ENCODE measurements around the gene SPTSSB. TPM values are rescaled to one million over a fixed set of nuclear protein-coding genes. Genes with fewer than 3 reads are reported as not detected.

SPTSSB gene
- total and polyA plus RNA-seq, 2 donors (not counting 1 experiment from before 2014, with no cell fraction given), result not detected

DNA sequence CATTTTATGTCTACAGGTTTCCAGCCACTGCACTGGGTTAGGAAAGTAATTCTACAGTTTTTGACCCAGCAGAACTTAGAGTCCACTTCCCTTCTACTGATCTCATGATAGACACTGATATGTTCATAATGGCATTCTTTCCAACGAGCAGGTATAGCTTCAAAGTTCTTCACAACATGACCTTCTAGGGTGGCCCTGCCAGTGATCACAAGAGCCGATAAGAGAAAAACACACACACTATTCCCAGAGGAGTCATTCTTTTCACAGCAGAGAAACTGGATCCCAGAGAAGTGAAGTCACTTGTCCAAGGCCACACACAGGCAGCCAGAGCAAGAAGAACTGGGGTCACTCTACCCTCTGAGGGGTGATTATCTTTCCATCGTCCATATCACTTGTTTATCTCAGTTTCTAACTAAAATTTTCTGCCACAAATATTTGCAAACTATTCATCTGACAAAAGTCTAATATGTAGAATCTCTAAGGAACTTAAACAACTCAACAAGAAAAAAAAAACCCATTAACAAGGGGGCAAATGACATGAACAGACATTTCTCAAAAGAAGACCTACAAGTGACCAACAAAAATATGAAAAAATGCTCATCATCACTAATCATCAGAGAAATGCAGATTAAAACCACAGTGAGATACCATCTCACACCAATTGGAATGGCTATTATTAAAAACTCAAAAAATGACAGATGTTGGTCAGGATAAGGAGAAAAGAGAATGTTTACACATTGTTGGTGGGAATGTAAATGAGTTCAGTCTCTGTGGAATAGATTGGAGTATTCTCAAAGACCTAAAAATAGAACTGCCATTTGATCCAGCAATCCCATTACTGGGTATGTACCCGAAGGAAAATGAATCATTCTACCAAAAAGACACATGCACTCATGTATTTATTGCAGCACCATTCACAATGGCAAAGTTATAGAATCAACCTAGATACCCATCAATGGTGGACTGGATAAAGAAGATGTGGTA is 31.5 kb downstream of the SPTSSB start:
- Histone ChIP-seq H3K27ac (ENCODE audit: low read length in 2 of 2) (no peak overlapping the region), H3K9me3 (ENCODE audit: control extremely low read depth in 1 of 3, control insufficient read depth in 2 of 3, insufficient read depth in 1 of 3, low read length in 2 of 3) (no peaks in the 10 kb centered on the region), H3K4me2 (replicated peaks; ENCODE audit: low read depth, low read length, poor library complexity, severe bottlenecking) (no peak overlapping the region), H3K9ac (ENCODE audit: low read length) (no peak overlapping the region), H3K36me3 (replicated peaks in 1 of 2; ENCODE audit: control extremely low read depth in 1 of 2, control insufficient read depth in 1 of 2, extremely low read depth in 1 of 2, insufficient read depth in 2 of 2, low read length in 1 of 2) (no peaks in the 10 kb centered on the region), H4K20me1 (ENCODE audit: control insufficient read depth, insufficient read depth, low read length, poor library complexity, severe bottlenecking) (no peaks in the 10 kb centered on the region), H3K79me2 (ENCODE audit: control insufficient read depth, insufficient read depth, low read length) (no peaks in the 10 kb centered on the region), H3K4me1 (ENCODE audit: control insufficient read depth in 2 of 2, insufficient read depth in 2 of 2, low read length in 2 of 2) (no peaks in the 10 kb centered on the region), H3K4me3 (ENCODE audit: control extremely low read depth in 1 of 5, extremely low read depth in 1 of 5, insufficient read depth in 1 of 5, low read depth in 2 of 5, low read length in 4 of 5) (no peak overlapping the region), H3K27me3 (replicated peaks in 1 of 4; ENCODE audit: control extremely low read depth in 1 of 4, control insufficient read depth in 3 of 4, insufficient read depth in 4 of 4, low read length in 3 of 4) (no peaks in the 10 kb centered on the region), H2AFZ (ENCODE audit: insufficient read depth, low read depth, low read length, poor library complexity, severe bottlenecking) (no peak overlapping the region)
- Mint-ChIP-seq H3K4me1 (no peaks in the 10 kb centered on the region), H3K4me3 (no peak overlapping the region), H3K27ac (no peak overlapping the region), H3K9me3 (ENCODE audit: insufficient read depth) (no peaks in the 10 kb centered on the region), H3K27me3 (peaks cover 47% of the 10 kb centered on the region)
- DNase-seq, result no peak
- WGBS (ENCODE audit: insufficient coverage), result 75% methylated on average over 2 of the region's 4 CpGs
- no peak for ATAC-seq (ENCODE audit: low read depth)
- intact Hi-C loops (cut with micrococcal nuclease), result no loop called here
- no peak for TF ChIP-seq EZH2 (IDR thresholded peaks at IDR 0.05; ENCODE audit: borderline replicate concordance, insufficient read depth, low read depth, low read length, poor library complexity, severe bottlenecking)
- TF ChIP-seq, protein P1, sequence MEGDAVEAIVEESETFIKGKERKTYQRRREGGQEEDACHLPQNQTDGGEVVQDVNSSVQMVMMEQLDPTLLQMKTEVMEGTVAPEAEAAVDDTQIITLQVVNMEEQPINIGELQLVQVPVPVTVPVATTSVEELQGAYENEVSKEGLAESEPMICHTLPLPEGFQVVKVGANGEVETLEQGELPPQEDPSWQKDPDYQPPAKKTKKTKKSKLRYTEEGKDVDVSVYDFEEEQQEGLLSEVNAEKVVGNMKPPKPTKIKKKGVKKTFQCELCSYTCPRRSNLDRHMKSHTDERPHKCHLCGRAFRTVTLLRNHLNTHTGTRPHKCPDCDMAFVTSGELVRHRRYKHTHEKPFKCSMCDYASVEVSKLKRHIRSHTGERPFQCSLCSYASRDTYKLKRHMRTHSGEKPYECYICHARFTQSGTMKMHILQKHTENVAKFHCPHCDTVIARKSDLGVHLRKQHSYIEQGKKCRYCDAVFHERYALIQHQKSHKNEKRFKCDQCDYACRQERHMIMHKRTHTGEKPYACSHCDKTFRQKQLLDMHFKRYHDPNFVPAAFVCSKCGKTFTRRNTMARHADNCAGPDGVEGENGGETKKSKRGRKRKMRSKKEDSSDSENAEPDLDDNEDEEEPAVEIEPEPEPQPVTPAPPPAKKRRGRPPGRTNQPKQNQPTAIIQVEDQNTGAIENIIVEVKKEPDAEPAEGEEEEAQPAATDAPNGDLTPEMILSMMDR (IDR thresholded peaks at IDR 0.05), result no peak
- ChIA-PET POLR2A (no interaction called here), CTCF (no interaction called here)

DNA sequence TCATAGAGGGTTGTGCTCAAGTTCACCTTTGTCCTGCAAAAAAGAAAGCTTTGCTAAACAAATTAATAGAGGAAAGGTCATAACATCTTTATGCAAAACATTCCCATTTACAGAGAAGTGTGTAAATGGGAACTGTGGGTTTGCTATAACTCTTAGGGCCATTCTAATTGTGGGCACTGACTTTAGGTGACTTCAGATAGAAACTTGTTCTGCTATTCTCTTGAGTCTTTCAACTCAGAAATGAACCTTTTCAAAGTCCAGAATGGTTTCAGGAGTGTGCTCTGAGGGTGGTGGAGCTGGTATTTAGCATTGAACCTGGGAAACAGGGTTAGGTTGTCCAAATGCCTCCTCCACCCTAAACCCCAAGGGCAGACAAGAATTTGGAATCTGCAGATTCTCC is 34.0 kb downstream of the SPTSSB start:
- no peak overlapping the region for H3K9ac ChIP-seq (ENCODE audit: low read length)
- intact Hi-C loops (cut with micrococcal nuclease), result no loop called here
- no peak overlapping the region for H3K4me3 ChIP-seq (ENCODE audit: control extremely low read depth in 1 of 5, extremely low read depth in 1 of 5, insufficient read depth in 1 of 5, low read depth in 2 of 5, low read length in 4 of 5)
- no peaks in the 10 kb centered on the region for H4K20me1 ChIP-seq (ENCODE audit: control insufficient read depth, insufficient read depth, low read length, poor library complexity, severe bottlenecking)
- ATAC-seq (ENCODE audit: low read depth), result no peak
- Mint-ChIP-seq H3K27me3 (peaks cover 42% of the 10 kb centered on the region), H3K4me1 (no peaks in the 10 kb centered on the region), H3K9me3 (ENCODE audit: insufficient read depth) (no peaks in the 10 kb centered on the region), H3K27ac (no peak overlapping the region), H3K4me3 (no peak overlapping the region)
- no peak for DNase-seq
- H3K36me3 ChIP-seq (replicated peaks in 1 of 2; ENCODE audit: control extremely low read depth in 1 of 2, control insufficient read depth in 1 of 2, extremely low read depth in 1 of 2, insufficient read depth in 2 of 2, low read length in 1 of 2), result no peaks in the 10 kb centered on the region
- H3K79me2 ChIP-seq (ENCODE audit: control insufficient read depth, insufficient read depth, low read length), result no peaks in the 10 kb centered on the region
- no peak overlapping the region for H2AFZ ChIP-seq (ENCODE audit: insufficient read depth, low read depth, low read length, poor library complexity, severe bottlenecking)
- H3K4me1 ChIP-seq (ENCODE audit: control insufficient read depth in 2 of 2, insufficient read depth in 2 of 2, low read length in 2 of 2), result no peaks in the 10 kb centered on the region
- peaks cover 0 to 5% (median 0%) of the 10 kb centered on the region in 4 experiments for H3K27me3 ChIP-seq (replicated peaks in 1 of 4; ENCODE audit: control extremely low read depth in 1 of 4, control insufficient read depth in 3 of 4, insufficient read depth in 4 of 4, low read length in 3 of 4)
- ChIA-PET CTCF (no interaction called here), POLR2A (no interaction called here)
- no peak for TF ChIP-seq EZH2 (IDR thresholded peaks at IDR 0.05; ENCODE audit: borderline replicate concordance, insufficient read depth, low read depth, low read length, poor library complexity, severe bottlenecking)
- TF ChIP-seq, protein P1 (IDR thresholded peaks at IDR 0.05), result no peak
- H3K4me2 ChIP-seq (replicated peaks; ENCODE audit: low read depth, low read length, poor library complexity, severe bottlenecking), result no peak overlapping the region
- H3K9me3 ChIP-seq (ENCODE audit: control extremely low read depth in 1 of 3, control insufficient read depth in 2 of 3, insufficient read depth in 1 of 3, low read length in 2 of 3), result no peaks in the 10 kb centered on the region
- H3K27ac ChIP-seq (ENCODE audit: low read length in 2 of 2), result no peak overlapping the region
